NOMO-1 treated with DMSO at 0.1 percent for 48 hours (cell line): ENCODE measurements around the gene GREB1L.
"Not testable (repeated sequence)": the region's sequence is repeated elsewhere in the genome, so short reads cannot be mapped to it uniquely, and the experiment has no call there.

Experiments used
- DNase-seq: peaks from one replicate; lab custom pipeline; 2025; ENCODE audit not compliant: unreplicated experiment; lab: John Stamatoyannopoulos, UW

Gene GREB1L

GRCh38 chr18:21242141-21242779 lies at the start of gene GREB1L:
Gene GREB1L (plus strand): TSS chr18:21242232. CDS start chr18:21383519, 141,287 bp downstream.
- peak; percentile 47 for DNase-seq

DNA sequence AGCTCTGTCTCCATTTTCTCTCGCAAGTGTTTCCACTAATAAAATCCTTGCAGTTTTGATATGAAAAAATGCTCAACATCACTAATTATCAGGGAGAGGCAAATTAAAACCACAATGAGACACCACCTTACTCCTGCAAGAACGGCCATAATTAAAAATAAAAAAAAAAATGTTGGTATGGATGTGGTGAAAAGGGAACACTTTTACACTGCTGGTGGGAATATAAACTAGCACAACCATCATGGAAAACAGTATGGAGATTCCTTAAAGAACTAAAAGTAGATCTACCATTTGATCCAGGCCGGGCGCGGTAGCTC lies 49.8 kb upstream of the GREB1L start:
- DNase-seq: no peak

GRCh38 chr18:21194871-21195771 lies 46.9 kb upstream of the GREB1L start:
- DNase-seq: peak; percentile 67

DNA sequence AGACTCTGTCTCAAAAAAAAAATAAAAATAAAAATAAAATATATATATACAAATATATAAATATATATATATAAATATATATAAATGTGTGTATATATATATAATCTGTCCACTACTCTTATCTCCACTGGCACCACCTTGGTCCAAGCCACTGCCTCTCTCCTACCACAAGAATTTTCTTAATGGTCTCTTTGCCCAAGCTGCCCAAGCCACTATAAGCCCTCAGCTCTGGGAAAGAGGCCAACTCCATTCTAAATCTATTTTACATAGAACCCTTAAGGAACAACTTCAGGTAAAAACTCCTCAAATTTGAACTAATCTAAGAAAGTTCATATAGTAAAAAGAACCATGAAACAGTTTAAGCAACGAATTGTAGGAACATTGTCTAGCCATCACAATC lies 45.6 kb upstream of the GREB1L start:
- DNase-seq: no peak

- DNase-seq: no peak
Measured at GRCh38 chr18:21203126-21203525, 38.9 kb upstream of the GREB1L start.

- no peak for DNase-seq
Measured at GRCh38 chr18:21203542-21204241, 38.3 kb upstream of the GREB1L start.

- no peak for DNase-seq
Measured at GRCh38 chr18:21205695-21206094, 36.3 kb upstream of the GREB1L start.

DNA sequence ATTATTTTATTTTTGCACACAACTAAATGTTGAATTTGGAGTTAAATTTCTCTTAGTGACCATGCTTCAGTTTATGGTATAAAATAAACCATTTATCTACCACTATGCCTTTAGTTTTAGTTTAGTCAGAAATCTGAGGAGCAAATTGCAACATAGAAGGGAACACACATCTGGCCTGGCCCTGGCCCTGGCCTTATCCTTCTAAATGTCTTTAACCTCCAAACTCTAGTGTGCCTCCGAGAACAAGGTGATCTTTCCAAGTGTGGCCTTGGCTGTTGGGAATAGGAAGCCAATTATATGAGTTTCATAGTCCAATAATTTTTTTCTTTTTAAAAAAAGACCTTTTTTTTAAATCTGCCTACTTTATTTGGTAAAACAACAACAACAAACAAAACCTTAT lies 31.8 kb upstream of the GREB1L start:
- no peak for DNase-seq

- DNase-seq: no peak
Measured at GRCh38 chr18:21210784-21211183, 31.2 kb upstream of the GREB1L start.

GRCh38 chr18:21214409-21214808 lies 27.6 kb upstream of the GREB1L start:
- DNase-seq: not testable (repeated sequence)

- no peak for DNase-seq
Measured at GRCh38 chr18:21215490-21215889, 26.5 kb upstream of the GREB1L start.

DNA sequence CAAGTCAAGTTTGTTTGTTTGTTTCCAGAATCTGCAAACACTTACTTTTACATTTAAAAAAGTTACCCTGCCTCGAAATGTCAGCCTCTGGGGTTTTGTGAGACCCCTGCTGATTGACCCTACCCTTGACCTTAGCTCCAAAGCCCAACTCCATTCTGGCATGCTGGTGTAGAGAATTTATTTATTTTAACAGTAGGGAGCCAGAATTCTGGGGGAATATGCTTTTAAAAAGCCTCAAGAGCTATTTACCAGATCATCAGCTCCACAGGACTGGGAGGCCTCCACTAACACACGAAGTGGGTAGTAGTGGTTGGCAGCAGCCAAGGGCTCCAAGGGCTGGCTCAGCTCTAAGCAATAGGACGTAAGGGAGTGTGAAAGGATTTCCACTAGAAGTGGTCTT lies 23.2 kb upstream of the GREB1L start:
- DNase-seq: no peak

- DNase-seq: no peak
Measured at GRCh38 chr18:21230436-21230835, 11.6 kb upstream of the GREB1L start.

GRCh38 chr18:21241301-21242048 lies 557 bp upstream of the GREB1L start:
- DNase-seq: no peak

GRCh38 chr18:21242780-21243401 lies 859 bp downstream of the GREB1L start:
- no peak for DNase-seq

- no peak for DNase-seq
Measured at GRCh38 chr18:21254576-21254975, 12.5 kb downstream of the GREB1L start.

GRCh38 chr18:21255211-21255610 lies 13.2 kb downstream of the GREB1L start:
- DNase-seq: no peak

- DNase-seq: no peak
Measured at GRCh38 chr18:21257386-21257785, 15.4 kb downstream of the GREB1L start.

DNA sequence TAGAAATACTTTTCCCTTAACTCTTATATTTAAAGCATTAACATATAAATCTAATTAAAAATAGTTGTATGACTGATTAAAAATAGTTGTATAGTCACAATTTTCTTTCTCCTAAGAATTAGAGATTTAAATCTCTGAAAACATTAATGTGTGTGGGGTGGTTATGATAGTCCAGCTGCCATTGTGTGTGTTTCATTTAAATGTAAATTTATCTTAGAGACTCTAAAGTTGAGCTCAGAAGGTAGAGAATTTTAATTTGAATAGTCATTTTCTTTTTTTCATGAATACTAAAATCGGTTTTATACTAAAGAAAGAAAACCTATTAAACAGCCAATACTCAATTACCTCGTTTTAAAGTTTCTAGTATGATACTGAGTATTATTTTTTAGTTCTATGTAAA lies 18.6 kb downstream of the GREB1L start:
- DNase-seq: no peak

- no peak for DNase-seq
Measured at GRCh38 chr18:21261352-21261751, 19.3 kb downstream of the GREB1L start.

DNA sequence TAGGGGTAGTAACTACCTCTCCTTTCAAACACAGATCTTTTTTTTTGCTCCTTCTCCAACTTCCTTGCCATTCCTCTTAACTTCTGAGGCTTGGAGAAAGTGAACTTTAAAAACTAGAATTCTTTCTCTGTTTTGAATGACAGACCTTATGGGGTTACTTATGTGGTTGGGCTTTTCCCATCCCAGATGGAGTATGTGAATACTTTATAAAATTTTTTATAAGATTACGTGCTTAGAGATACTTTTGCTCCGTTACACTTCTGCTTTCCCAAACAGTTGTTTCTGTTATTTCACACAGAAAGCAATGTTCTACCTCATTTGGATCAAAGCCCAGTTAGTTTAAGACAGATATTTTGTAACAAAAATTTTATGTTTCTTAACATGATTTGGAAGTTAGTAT lies 20.2 kb downstream of the GREB1L start:
- DNase-seq: no peak
